ENCODE results near the gene OR4N2.
"Not testable (repeated sequence)": the region's sequence is repeated elsewhere in the genome, so short reads cannot be mapped to it uniquely, and the experiment has no call there.

GRCh38 chr14:19803470-19803869, at the start of gene OR4N2:
- TF ChIP-seq POLR2A, CTCF (IDR thresholded peaks at IDR 0.05): not testable (repeated sequence)
